C4-2B (cell line): ENCODE results near the gene LAMB1.
"Not testable (repeated sequence)": the region's sequence is repeated elsewhere in the genome, so short reads cannot be mapped to it uniquely, and the experiment has no call there.

Experiments
- H3K27ac ChIP-seq: fragments of 450-650 bp; 2 replicates; pipeline ENCODE4 v1.5.1; 2017
- CTCF ChIP-seq: fragments of 450-650 bp; conservative IDR thresholded peaks from 2 replicates; pipeline ENCODE4 v1.5.1; 2017; ENCODE audit warnings: mild to moderate bottlenecking
- ZFX ChIP-seq: fragments of 450-650 bp; IDR thresholded peaks from 2 replicates; pipeline ENCODE4 v1.6.1; 2017

The LAMB1 gene

GRCh38 chr7:107909445-107909844 lies 93.5 kb downstream of the LAMB1 start:
- no peak for TF ChIP-seq CTCF

GRCh38 chr7:107907790-107908189 lies 95.2 kb downstream of the LAMB1 start:
- H3K27ac ChIP-seq, result no peak overlapping the region
- TF ChIP-seq CTCF (no peak), ZFX (no peak)

More at GRCh38 chr7:107909445-107909844, 93.5 kb downstream of the LAMB1 start:
- no peak overlapping the region for H3K27ac ChIP-seq

DNA sequence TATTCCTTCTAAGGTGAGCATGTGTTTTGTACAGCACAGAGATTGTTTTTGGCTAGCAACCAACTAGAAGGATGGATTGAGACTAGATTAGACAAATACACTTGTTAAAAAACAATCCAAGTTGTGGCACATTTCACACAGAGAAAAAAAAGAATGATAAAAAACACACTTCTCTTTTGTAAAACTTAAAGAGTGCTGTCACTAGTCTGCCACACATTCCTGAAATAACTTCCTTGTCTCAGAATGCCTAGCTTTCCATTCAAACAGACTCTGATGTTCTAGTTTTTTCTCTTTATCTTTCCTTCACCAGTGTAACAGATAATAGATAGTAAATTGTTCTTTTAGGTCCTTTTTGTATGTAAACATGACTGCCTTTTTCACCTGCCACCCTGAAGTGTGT lies 100.6 kb downstream of the LAMB1 start:
- no peak overlapping the region for H3K27ac ChIP-seq
- TF ChIP-seq CTCF (no peak), ZFX (no peak)

- TF ChIP-seq ZFX (no peak), CTCF (no peak)
- H3K27ac ChIP-seq, result no peak overlapping the region
These were observed 102.4 kb downstream of the LAMB1 start for GRCh38 chr7:107900496-107901015.

DNA sequence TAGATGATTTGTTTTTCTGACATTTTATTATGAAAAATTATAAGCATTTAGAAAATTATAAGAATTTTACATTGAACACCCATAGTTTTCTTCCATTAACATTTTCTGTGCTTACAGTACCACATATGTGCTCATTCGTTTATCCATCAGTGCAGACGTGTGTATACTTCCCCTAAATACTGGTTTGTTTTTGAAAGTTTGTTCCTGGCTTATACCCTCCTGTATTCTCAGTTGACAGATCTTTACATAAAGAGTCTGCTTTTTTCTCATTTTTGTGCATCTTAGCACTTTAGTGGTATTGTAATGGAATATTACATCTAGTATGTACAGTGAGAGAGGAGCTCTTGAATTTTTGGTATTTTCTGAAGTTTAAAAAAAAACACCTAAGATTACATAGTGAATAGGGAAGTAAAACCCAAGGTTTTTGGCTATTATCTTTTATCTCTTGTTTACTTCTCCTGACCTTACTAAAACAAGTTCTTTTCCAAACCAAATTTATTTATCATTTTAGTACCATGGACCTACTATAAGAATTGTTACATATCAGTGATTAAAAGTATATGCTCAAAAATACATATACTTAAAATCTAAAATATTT lies 103.9 kb downstream of the LAMB1 start:
- no peak overlapping the region for H3K27ac ChIP-seq
- TF ChIP-seq ZFX (no peak), CTCF (no peak)

- H3K27ac ChIP-seq, result not testable (repeated sequence)
These were observed 110.6 kb downstream of the LAMB1 start for GRCh38 chr7:107892367-107892741.

DNA sequence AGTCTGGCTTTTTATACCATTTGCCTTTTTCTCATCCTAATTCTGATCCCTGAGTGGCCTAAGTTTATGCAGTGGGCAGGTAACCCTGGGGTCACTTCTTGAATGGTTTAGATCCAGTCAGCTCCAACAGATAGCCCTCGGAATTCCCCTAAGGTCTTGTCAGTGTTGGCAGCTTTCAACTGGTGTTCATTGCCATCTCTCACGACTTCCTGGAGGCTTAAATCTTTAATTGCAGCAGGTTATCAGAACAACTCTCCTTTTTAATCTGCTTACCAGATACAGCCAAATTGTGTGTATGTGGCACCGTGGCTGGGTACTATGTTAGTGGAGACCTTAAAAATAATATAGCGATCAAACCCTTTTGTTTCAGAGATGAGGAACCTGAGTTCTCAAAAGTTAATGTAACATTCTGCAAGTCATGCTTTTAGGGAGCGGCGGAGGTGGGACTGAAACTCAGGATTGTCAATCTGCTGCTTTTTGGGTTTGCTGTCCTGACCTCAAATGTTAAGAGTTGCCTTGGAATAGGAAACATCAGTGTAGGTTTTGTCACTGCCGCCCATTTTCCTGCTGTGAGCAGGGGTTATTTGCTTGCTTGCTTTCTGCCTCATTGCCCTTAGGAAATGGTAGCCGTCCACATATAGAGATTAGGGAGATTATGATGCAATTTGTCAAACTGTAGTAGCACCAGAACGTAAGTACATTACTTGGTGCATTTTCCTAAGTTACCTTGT lies 111.2 kb downstream of the LAMB1 start:
- no peak for TF ChIP-seq ZFX
- TF ChIP-seq CTCF, result no peak
- H3K27ac ChIP-seq, result peak overlapping the region; percentile 89
